ENCODE data around the gene CDC42SE2. TPM values are rescaled to one million over a fixed set of nuclear protein-coding genes. Genes with fewer than 3 reads are reported as not detected.

CDC42SE2 gene
- total RNA-seq, 2 donors from 2014 or later: 74.2 to 110 TPM

- intact Hi-C loops (cut with DNase I): no loop called here
- Histone ChIP-seq H3K36me3 (no peaks in the 10 kb centered on the region), H3K4me3 (no peak overlapping the region), H3K4me1 (no peaks in the 10 kb centered on the region), H3K27me3 (no peaks in the 10 kb centered on the region), H3K27ac (no peak overlapping the region), H3K9ac (ENCODE audit: low read depth in 2 of 2, low read length in 2 of 2) (no peak overlapping the region), H3K9me3 (no peaks in the 10 kb centered on the region)
- DNase-seq: peak; percentile 85
- TF ChIP-seq CTCF (IDR thresholded peaks at IDR 0.05): peak; percentile 87
Observed at GRCh38 chr5:131417240-131417869, 153.5 kb downstream of the CDC42SE2 start.

GRCh38 chr5:131418846-131419245, 155.0 kb downstream of the CDC42SE2 start:
- H3K27ac ChIP-seq: no peak overlapping the region
- H3K9me3 ChIP-seq: no peaks in the 10 kb centered on the region
- no peaks in the 10 kb centered on the region for H3K27me3 ChIP-seq
- H3K4me3 ChIP-seq: no peak overlapping the region
- no peak for TF ChIP-seq CTCF (IDR thresholded peaks at IDR 0.05)
- no peaks in the 10 kb centered on the region for H3K4me1 ChIP-seq
- H3K36me3 ChIP-seq: no peaks in the 10 kb centered on the region
- no peak for DNase-seq
- no peak overlapping the region for H3K9ac ChIP-seq (ENCODE audit: low read depth in 2 of 2, low read length in 2 of 2)
- intact Hi-C loops (cut with DNase I): no loop called here

GRCh38 chr5:131419877-131420276, 156.0 kb downstream of the CDC42SE2 start:
- intact Hi-C loops (cut with DNase I): loop anchor here (10.0 kb wide), 1 partner anchor 585 kb away; no protein-coding TSS in a partner anchor
- Histone ChIP-seq H3K27ac (no peak overlapping the region), H3K9me3 (no peaks in the 10 kb centered on the region), H3K36me3 (no peaks in the 10 kb centered on the region), H3K27me3 (no peaks in the 10 kb centered on the region), H3K4me3 (no peak overlapping the region), H3K9ac (ENCODE audit: low read depth in 2 of 2, low read length in 2 of 2) (no peak overlapping the region), H3K4me1 (no peaks in the 10 kb centered on the region)
- no peak for DNase-seq
- no peak for TF ChIP-seq CTCF (IDR thresholded peaks at IDR 0.05)

- H3K36me3 ChIP-seq: no peaks in the 10 kb centered on the region
- TF ChIP-seq CTCF (IDR thresholded peaks at IDR 0.05): no peak
- no peaks in the 10 kb centered on the region for H3K9me3 ChIP-seq
- H3K27ac ChIP-seq: no peak overlapping the region
- DNase-seq: no peak
- no peaks in the 10 kb centered on the region for H3K4me1 ChIP-seq
- intact Hi-C loops (cut with DNase I): loop anchor here (10.0 kb wide), 1 partner anchor 582 kb away; no protein-coding TSS in a partner anchor
- no peak overlapping the region for H3K4me3 ChIP-seq
- no peak overlapping the region for H3K9ac ChIP-seq (ENCODE audit: low read depth in 2 of 2, low read length in 2 of 2)
- no peaks in the 10 kb centered on the region for H3K27me3 ChIP-seq
Observed at GRCh38 chr5:131423056-131423455, 159.2 kb downstream of the CDC42SE2 start.

GRCh38 chr5:131426011-131426410, 162.2 kb downstream of the CDC42SE2 start:
- no peaks in the 10 kb centered on the region for H3K9me3 ChIP-seq
- intact Hi-C loops (cut with DNase I): loop anchor here (10.0 kb wide), 1 partner anchor 579 kb away; no protein-coding TSS in a partner anchor
- H3K4me1 ChIP-seq: no peaks in the 10 kb centered on the region
- H3K36me3 ChIP-seq: no peaks in the 10 kb centered on the region
- H3K27ac ChIP-seq: no peak overlapping the region
- no peak for TF ChIP-seq CTCF (IDR thresholded peaks at IDR 0.05)
- no peak overlapping the region for H3K9ac ChIP-seq (ENCODE audit: low read depth in 2 of 2, low read length in 2 of 2)
- H3K27me3 ChIP-seq: no peaks in the 10 kb centered on the region
- DNase-seq: no peak
- no peak overlapping the region for H3K4me3 ChIP-seq
